Ishikawa (cell line): ENCODE measurements around the gene RFT1.

Experiments
- CEBPB ChIP-seq: IDR thresholded peaks from 2 replicates; pipeline ENCODE4 v1.6.1; 2012
- EP300 ChIP-seq: IDR thresholded peaks from 2 replicates; pipeline ENCODE4 v1.6.1; 2012; ENCODE audit warnings: borderline replicate concordance
- MAX ChIP-seq: IDR thresholded peaks from 2 replicates; pipeline ENCODE4 v1.6.1; 2012
- RAD21 ChIP-seq: IDR thresholded peaks from 2 replicates; pipeline ENCODE4 v1.6.1; 2012; ENCODE audit warnings: low read depth
- REST ChIP-seq: IDR thresholded peaks from 2 replicates; pipeline ENCODE4 v1.6.1; 2012; ENCODE audit warnings: low read depth, mild to moderate bottlenecking
- TAF1 ChIP-seq: IDR thresholded peaks from 2 replicates; pipeline ENCODE4 v1.6.1; 2012; ENCODE audit warnings: low read depth, mild to moderate bottlenecking
- ZBTB7A ChIP-seq: IDR thresholded peaks from 2 replicates; pipeline ENCODE4 v1.6.1; 2012; ENCODE audit warnings: low read depth
- TF ChIP-seq, protein P1 (sequence below): IDR thresholded peaks from 2 replicates; pipeline ENCODE4 v1.6.1; 2012

- no peak for TF ChIP-seq TAF1
- no peak for TF ChIP-seq MAX
- TF ChIP-seq, protein P1, sequence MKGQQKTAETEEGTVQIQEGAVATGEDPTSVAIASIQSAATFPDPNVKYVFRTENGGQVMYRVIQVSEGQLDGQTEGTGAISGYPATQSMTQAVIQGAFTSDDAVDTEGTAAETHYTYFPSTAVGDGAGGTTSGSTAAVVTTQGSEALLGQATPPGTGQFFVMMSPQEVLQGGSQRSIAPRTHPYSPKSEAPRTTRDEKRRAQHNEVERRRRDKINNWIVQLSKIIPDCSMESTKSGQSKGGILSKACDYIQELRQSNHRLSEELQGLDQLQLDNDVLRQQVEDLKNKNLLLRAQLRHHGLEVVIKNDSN, result no peak
- TF ChIP-seq EP300, result no peak
- no peak for TF ChIP-seq CEBPB
- no peak for TF ChIP-seq ZBTB7A
- TF ChIP-seq REST, result no peak
- no peak for TF ChIP-seq RAD21
These were observed 48.9 kb downstream of the RFT1 start for GRCh38 chr3:53081318-53081717.
